ENCODE results near the gene SLIT3. TPM values are rescaled to one million over a fixed set of nuclear protein-coding genes. Genes with fewer than 3 reads are reported as not detected.

Gene SLIT3
- total RNA-seq, 1 donor from 2014 or later = 5.0 TPM

- DNase-seq (ENCODE audit: low read depth) = no peak
- H3K36me3 ChIP-seq (ENCODE audit: control insufficient read depth, insufficient read depth, low read length) = no peaks in the 10 kb centered on the region
These were observed 2.2 kb upstream of the SLIT3 start for GRCh38 chr5:169303119-169303515.

GRCh38 chr5:169302491-169303118, 1.7 kb upstream of the SLIT3 start:
- DNase-seq (ENCODE audit: low read depth) = peak; percentile 45
- H3K36me3 ChIP-seq (ENCODE audit: control insufficient read depth, insufficient read depth, low read length) = no peaks in the 10 kb centered on the region
- TF ChIP-seq CTCF (IDR thresholded peaks at IDR 0.05; ENCODE audit: insufficient read depth, low read length, poor library complexity, severe bottlenecking) = peak; percentile 91
- H3K4me3 ChIP-seq (ENCODE audit: low read depth, low read length) = no peak overlapping the region
- no peaks in the 10 kb centered on the region for H3K27me3 ChIP-seq (ENCODE audit: control insufficient read depth, insufficient read depth, low read length)

More at GRCh38 chr5:169303119-169303515, 2.2 kb upstream of the SLIT3 start:
- H3K4me3 ChIP-seq (ENCODE audit: low read depth, low read length) = no peak overlapping the region
- no peaks in the 10 kb centered on the region for H3K27me3 ChIP-seq (ENCODE audit: control insufficient read depth, insufficient read depth, low read length)
- TF ChIP-seq CTCF (IDR thresholded peaks at IDR 0.05; ENCODE audit: insufficient read depth, low read length, poor library complexity, severe bottlenecking) = no peak

GRCh38 chr5:169301986-169302385, 1.0 kb upstream of the SLIT3 start:
- H3K27me3 ChIP-seq (ENCODE audit: control insufficient read depth, insufficient read depth, low read length) = no peaks in the 10 kb centered on the region
- no peaks in the 10 kb centered on the region for H3K36me3 ChIP-seq (ENCODE audit: control insufficient read depth, insufficient read depth, low read length)
- TF ChIP-seq CTCF (IDR thresholded peaks at IDR 0.05; ENCODE audit: insufficient read depth, low read length, poor library complexity, severe bottlenecking) = no peak
- no peak overlapping the region for H3K4me3 ChIP-seq (ENCODE audit: low read depth, low read length)
- no peak for DNase-seq (ENCODE audit: low read depth)

- TF ChIP-seq CTCF (IDR thresholded peaks at IDR 0.05; ENCODE audit: insufficient read depth, low read length, poor library complexity, severe bottlenecking) = no peak
- Histone ChIP-seq H3K4me3 (ENCODE audit: low read depth, low read length) (peak overlapping the region; percentile 52), H3K27me3 (ENCODE audit: control insufficient read depth, insufficient read depth, low read length) (no peaks in the 10 kb centered on the region), H3K36me3 (ENCODE audit: control insufficient read depth, insufficient read depth, low read length) (no peaks in the 10 kb centered on the region)
- DNase-seq (ENCODE audit: low read depth) = no peak
These were observed 521 bp upstream of the SLIT3 start for GRCh38 chr5:169301386-169301934.

DNA sequence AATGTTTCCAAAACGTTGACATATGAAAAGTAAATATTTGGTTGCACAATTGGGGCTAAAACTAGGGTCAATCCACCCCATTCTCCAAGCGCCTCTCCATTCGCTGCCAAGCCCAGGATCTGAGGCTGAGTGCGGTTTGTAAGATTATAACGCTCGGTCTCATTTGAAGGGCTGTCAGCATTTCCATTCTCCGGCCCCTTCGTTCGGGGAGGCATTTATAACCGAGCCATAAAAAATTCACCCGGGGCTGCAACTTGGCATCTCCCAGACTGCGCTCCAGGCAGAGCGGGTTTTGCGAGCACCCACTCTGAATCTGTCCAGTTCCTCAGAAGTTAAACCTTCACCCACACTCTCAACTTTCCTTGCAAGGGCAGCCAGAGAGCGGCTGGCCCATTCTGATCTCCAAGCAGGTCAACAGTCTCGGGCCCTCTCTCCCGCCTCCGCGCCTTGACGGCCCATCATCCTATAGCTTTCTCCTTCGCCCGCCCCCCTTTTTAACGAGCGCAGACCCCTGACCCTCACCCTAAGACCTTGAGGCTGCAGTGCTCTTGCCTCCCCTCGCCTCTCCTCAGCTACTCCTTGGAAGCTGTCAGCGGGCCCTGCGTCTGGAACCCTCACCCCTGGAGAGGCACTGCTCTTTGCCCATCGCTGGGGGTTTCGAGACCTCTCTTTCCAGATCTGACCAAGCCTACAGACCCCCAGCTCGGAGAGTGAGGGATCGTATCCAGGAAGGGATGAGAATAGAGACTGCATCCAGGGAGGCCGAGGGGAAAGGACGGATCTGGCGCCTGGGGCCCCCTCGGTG, 1.1 kb downstream of the SLIT3 start:
- Histone ChIP-seq H3K27me3 (ENCODE audit: control insufficient read depth, insufficient read depth, low read length) (no peaks in the 10 kb centered on the region), H3K4me3 (ENCODE audit: low read depth, low read length) (peak overlapping the region; percentile 52), H3K36me3 (ENCODE audit: control insufficient read depth, insufficient read depth, low read length) (no peaks in the 10 kb centered on the region)
- DNase-seq (ENCODE audit: low read depth) = no peak
- TF ChIP-seq CTCF (IDR thresholded peaks at IDR 0.05; ENCODE audit: insufficient read depth, low read length, poor library complexity, severe bottlenecking) = no peak
